Activated naive CD8-positive, alpha-beta T cell treated with anti-CD3 and anti-CD28 coated beads for 36 hours (primary cell): Measurements from ENCODE around the gene TMEM221. TPM values are rescaled to one million over a fixed set of nuclear protein-coding genes. Genes with fewer than 3 reads are reported as not detected.

Experiments
- DNase-seq: peaks from one replicate; pipeline ENCODE4 v3.0.0; 2021
- H3K27ac Mint-ChIP-seq: one replicate; pipeline ENCODE4 v1.8.0; 2022; ENCODE audit warnings: mild to moderate bottlenecking, moderate library complexity, mixed read lengths
- H3K27me3 Mint-ChIP-seq: one replicate; pipeline ENCODE4 v1.8.0; 2022; ENCODE audit warnings: mild to moderate bottlenecking, mixed read lengths
- H3K36me3 Mint-ChIP-seq: one replicate; pipeline ENCODE4 v1.8.0; 2021; ENCODE audit warnings: mild to moderate bottlenecking, mixed read lengths
- H3K4me1 Mint-ChIP-seq: one replicate; pipeline ENCODE4 v1.8.0; 2021; ENCODE audit warnings: mixed read lengths
- H3K4me3 Mint-ChIP-seq: one replicate; pipeline ENCODE4 v1.8.0; 2022; ENCODE audit warnings: mild to moderate bottlenecking, moderate library complexity, mixed read lengths
- H3K9me3 Mint-ChIP-seq: one replicate; pipeline ENCODE4 v1.8.0; 2022; ENCODE audit warnings: mixed read lengths
- total RNA-seq, 2 experiments: library from RNA; stranded (reverse); gene quantifications; one replicate each; pipeline ENCODE4 v1.2.3, GENCODE V29; 2021

TMEM221 gene
- total RNA-seq, result not detected

GRCh38 chr19:17448131-17448967 is at the start of gene TMEM221:
Gene TMEM221 (minus strand): TSS chr19:17448668. CDS start chr19:17448462, 206 bp downstream.
- H3K4me3 Mint-ChIP-seq, result no peak within 1 kb of the TSS
- H3K9me3 Mint-ChIP-seq, result peaks cover 5% of the 10 kb centered on the region
- no peaks in the 10 kb centered on the region for H3K36me3 Mint-ChIP-seq
- H3K27me3 Mint-ChIP-seq, result peaks cover 24% of the 10 kb centered on the region
- no peak within 1 kb of the TSS for H3K27ac Mint-ChIP-seq
- H3K4me1 Mint-ChIP-seq, result peaks cover 15% of the 10 kb centered on the region
- peak; percentile 64 for DNase-seq

- H3K27me3 Mint-ChIP-seq, result no peaks in the 10 kb centered on the region
- DNase-seq, result no peak
- peaks cover 14% of the 10 kb centered on the region for H3K4me1 Mint-ChIP-seq
- no peaks in the 10 kb centered on the region for H3K9me3 Mint-ChIP-seq
- H3K4me3 Mint-ChIP-seq, result no peak overlapping the region
- H3K36me3 Mint-ChIP-seq, result peaks cover 3% of the 10 kb centered on the region
- H3K27ac Mint-ChIP-seq, result no peak overlapping the region
Measured at GRCh38 chr19:17497149-17497798, 48.8 kb upstream of the TMEM221 start.

- DNase-seq, result peak; percentile 85
- Mint-ChIP-seq H3K9me3 (no peaks in the 10 kb centered on the region), H3K27me3 (no peaks in the 10 kb centered on the region), H3K4me1 (peaks cover 14% of the 10 kb centered on the region), H3K36me3 (peaks cover 3% of the 10 kb centered on the region), H3K4me3 (no peak overlapping the region), H3K27ac (no peak overlapping the region)
Measured at GRCh38 chr19:17496337-17496997, 48.0 kb upstream of the TMEM221 start.

- no peaks in the 10 kb centered on the region for H3K36me3 Mint-ChIP-seq
- H3K9me3 Mint-ChIP-seq, result no peaks in the 10 kb centered on the region
- H3K4me1 Mint-ChIP-seq, result peaks cover 19% of the 10 kb centered on the region
- no peak overlapping the region for H3K4me3 Mint-ChIP-seq
- no peaks in the 10 kb centered on the region for H3K27me3 Mint-ChIP-seq
- no peak for DNase-seq
- H3K27ac Mint-ChIP-seq, result no peak overlapping the region
Measured at GRCh38 chr19:17495639-17496296, 47.3 kb upstream of the TMEM221 start.

GRCh38 chr19:17491287-17491686 is 42.8 kb upstream of the TMEM221 start:
- no peak for DNase-seq
- peaks cover 31% of the 10 kb centered on the region for H3K4me1 Mint-ChIP-seq
- no peak overlapping the region for H3K4me3 Mint-ChIP-seq
- H3K27ac Mint-ChIP-seq, result no peak overlapping the region
- H3K27me3 Mint-ChIP-seq, result no peaks in the 10 kb centered on the region
- H3K9me3 Mint-ChIP-seq, result no peaks in the 10 kb centered on the region
- H3K36me3 Mint-ChIP-seq, result peaks cover 4% of the 10 kb centered on the region

- H3K4me1 Mint-ChIP-seq, result peaks cover 29% of the 10 kb centered on the region
- H3K27me3 Mint-ChIP-seq, result no peaks in the 10 kb centered on the region
- no peak overlapping the region for H3K27ac Mint-ChIP-seq
- H3K36me3 Mint-ChIP-seq, result peaks cover 4% of the 10 kb centered on the region
- no peak for DNase-seq
- no peak overlapping the region for H3K4me3 Mint-ChIP-seq
- no peaks in the 10 kb centered on the region for H3K9me3 Mint-ChIP-seq
Measured at GRCh38 chr19:17490411-17490810, 41.9 kb upstream of the TMEM221 start.

GRCh38 chr19:17489392-17490030 is 41.0 kb upstream of the TMEM221 start:
- no peak for DNase-seq
- peaks cover 4% of the 10 kb centered on the region for H3K36me3 Mint-ChIP-seq
- H3K27me3 Mint-ChIP-seq, result no peaks in the 10 kb centered on the region
- peak overlapping the region; percentile 7 for H3K4me3 Mint-ChIP-seq
- peaks cover 29% of the 10 kb centered on the region for H3K4me1 Mint-ChIP-seq
- H3K9me3 Mint-ChIP-seq, result no peaks in the 10 kb centered on the region
- no peak overlapping the region for H3K27ac Mint-ChIP-seq

GRCh38 chr19:17488593-17489391 is 40.3 kb upstream of the TMEM221 start:
- H3K4me3 Mint-ChIP-seq, result peak overlapping the region; percentile 75

GRCh38 chr19:17487284-17488121 is 39.0 kb upstream of the TMEM221 start:
- peaks cover 4% of the 10 kb centered on the region for H3K36me3 Mint-ChIP-seq
- H3K9me3 Mint-ChIP-seq, result no peaks in the 10 kb centered on the region
- H3K4me3 Mint-ChIP-seq, result peak overlapping the region; percentile 75
- no peaks in the 10 kb centered on the region for H3K27me3 Mint-ChIP-seq
- H3K4me1 Mint-ChIP-seq, result peaks cover 29% of the 10 kb centered on the region
- peak overlapping the region; percentile 45 for H3K27ac Mint-ChIP-seq
- no peak for DNase-seq

More at GRCh38 chr19:17488593-17489391, 40.3 kb upstream of the TMEM221 start:
- peaks cover 29% of the 10 kb centered on the region for H3K4me1 Mint-ChIP-seq
- no peaks in the 10 kb centered on the region for H3K27me3 Mint-ChIP-seq
- DNase-seq, result peak; percentile 75
- H3K36me3 Mint-ChIP-seq, result peaks cover 4% of the 10 kb centered on the region
- peak overlapping the region; percentile 83 for H3K27ac Mint-ChIP-seq
- H3K9me3 Mint-ChIP-seq, result no peaks in the 10 kb centered on the region

- Mint-ChIP-seq H3K36me3 (peaks cover 4% of the 10 kb centered on the region), H3K4me1 (peaks cover 29% of the 10 kb centered on the region), H3K27ac (no peak overlapping the region), H3K27me3 (no peaks in the 10 kb centered on the region), H3K9me3 (no peaks in the 10 kb centered on the region), H3K4me3 (no peak overlapping the region)
- DNase-seq, result no peak
Measured at GRCh38 chr19:17486545-17487240, 38.2 kb upstream of the TMEM221 start.

GRCh38 chr19:17484520-17485185 is 36.2 kb upstream of the TMEM221 start:
- Mint-ChIP-seq H3K4me1 (peaks cover 17% of the 10 kb centered on the region), H3K27me3 (no peaks in the 10 kb centered on the region), H3K9me3 (no peaks in the 10 kb centered on the region), H3K36me3 (peaks cover 4% of the 10 kb centered on the region), H3K27ac (no peak overlapping the region), H3K4me3 (no peak overlapping the region)
- no peak for DNase-seq

- Mint-ChIP-seq H3K27me3 (no peaks in the 10 kb centered on the region), H3K9me3 (no peaks in the 10 kb centered on the region), H3K36me3 (no peaks in the 10 kb centered on the region), H3K4me1 (peaks cover 8% of the 10 kb centered on the region), H3K4me3 (no peak overlapping the region), H3K27ac (no peak overlapping the region)
- DNase-seq, result no peak
Measured at GRCh38 chr19:17483605-17484002, 35.1 kb upstream of the TMEM221 start.
